ENCODE measurements around the gene MACROD1. TPM values are rescaled to one million over a fixed set of nuclear protein-coding genes. Genes with fewer than 3 reads are reported as not detected.

The MACROD1 gene
- total RNA-seq, 2 experiments from 2014 or later, result 6.0 to 6.3 TPM

GRCh38 chr11:64118876-64119665 lies 46.8 kb downstream of the MACROD1 start:
- Histone ChIP-seq H3K9me3 (ENCODE audit: control insufficient read depth in 1 of 2, insufficient read depth in 1 of 2, low read length in 2 of 2) (peaks cover 0 to 14% of the 10 kb centered on the region in 2 experiments), H3K36me3 (ENCODE audit: insufficient read depth, low read length) (no peaks in the 10 kb centered on the region), H3K27ac (ENCODE audit: low read depth in 1 of 2, low read length in 2 of 2) (no peak overlapping the region), H3K4me3 (ENCODE audit: low read length) (no peak overlapping the region), H3K27me3 (ENCODE audit: control insufficient read depth in 1 of 2, insufficient read depth in 2 of 2, low read length in 2 of 2) (no peaks in the 10 kb centered on the region), H3K4me1 (ENCODE audit: insufficient read depth, low read length) (no peaks in the 10 kb centered on the region)
- H3K27ac Mint-ChIP-seq, result no peak overlapping the region
- DNase-seq (no peak), ATAC-seq (ENCODE audit: poor library complexity) (no peak)
- intact Hi-C loops (cut with DNase I, micrococcal nuclease), result no loop called here
- TF ChIP-seq, protein P1, sequence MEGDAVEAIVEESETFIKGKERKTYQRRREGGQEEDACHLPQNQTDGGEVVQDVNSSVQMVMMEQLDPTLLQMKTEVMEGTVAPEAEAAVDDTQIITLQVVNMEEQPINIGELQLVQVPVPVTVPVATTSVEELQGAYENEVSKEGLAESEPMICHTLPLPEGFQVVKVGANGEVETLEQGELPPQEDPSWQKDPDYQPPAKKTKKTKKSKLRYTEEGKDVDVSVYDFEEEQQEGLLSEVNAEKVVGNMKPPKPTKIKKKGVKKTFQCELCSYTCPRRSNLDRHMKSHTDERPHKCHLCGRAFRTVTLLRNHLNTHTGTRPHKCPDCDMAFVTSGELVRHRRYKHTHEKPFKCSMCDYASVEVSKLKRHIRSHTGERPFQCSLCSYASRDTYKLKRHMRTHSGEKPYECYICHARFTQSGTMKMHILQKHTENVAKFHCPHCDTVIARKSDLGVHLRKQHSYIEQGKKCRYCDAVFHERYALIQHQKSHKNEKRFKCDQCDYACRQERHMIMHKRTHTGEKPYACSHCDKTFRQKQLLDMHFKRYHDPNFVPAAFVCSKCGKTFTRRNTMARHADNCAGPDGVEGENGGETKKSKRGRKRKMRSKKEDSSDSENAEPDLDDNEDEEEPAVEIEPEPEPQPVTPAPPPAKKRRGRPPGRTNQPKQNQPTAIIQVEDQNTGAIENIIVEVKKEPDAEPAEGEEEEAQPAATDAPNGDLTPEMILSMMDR (IDR thresholded peaks at IDR 0.05), result no peak
- H3K36me3 Mint-ChIP-seq (ENCODE audit: low read depth), result no peaks in the 10 kb centered on the region
- no peaks in the 10 kb centered on the region for H3K27me3 Mint-ChIP-seq
- H3K4me1 Mint-ChIP-seq (ENCODE audit: low read depth), result no peaks in the 10 kb centered on the region
- no peaks in the 10 kb centered on the region for H3K9me3 Mint-ChIP-seq
- H3K4me3 Mint-ChIP-seq, result no peak overlapping the region
- POLR2A ChIA-PET, result no interaction called here
- CTCF ChIA-PET, result interaction anchor here (0.6 kb wide), 1 partner anchor 51 kb away, joined by 3 read pairs; no protein-coding TSS in a partner anchor

GRCh38 chr11:64117763-64118459 lies 48.0 kb downstream of the MACROD1 start:
- Histone ChIP-seq H3K27ac (ENCODE audit: low read depth in 1 of 2, low read length in 2 of 2) (no peak overlapping the region), H3K4me1 (ENCODE audit: insufficient read depth, low read length) (no peaks in the 10 kb centered on the region), H3K9me3 (ENCODE audit: control insufficient read depth in 1 of 2, insufficient read depth in 1 of 2, low read length in 2 of 2) (peaks cover 0 to 14% of the 10 kb centered on the region in 2 experiments), H3K4me3 (ENCODE audit: low read length) (no peak overlapping the region), H3K36me3 (ENCODE audit: insufficient read depth, low read length) (no peaks in the 10 kb centered on the region), H3K27me3 (ENCODE audit: control insufficient read depth in 1 of 2, insufficient read depth in 2 of 2, low read length in 2 of 2) (no peaks in the 10 kb centered on the region)
- no peaks in the 10 kb centered on the region for H3K9me3 Mint-ChIP-seq
- H3K27ac Mint-ChIP-seq, result no peak overlapping the region
- no peak overlapping the region for H3K4me3 Mint-ChIP-seq
- H3K27me3 Mint-ChIP-seq, result no peaks in the 10 kb centered on the region
- ChIA-PET CTCF (no interaction called here), POLR2A (no interaction called here)
- no peak for DNase-seq
- intact Hi-C loops (cut with DNase I, micrococcal nuclease), result no loop called here
- no peaks in the 10 kb centered on the region for H3K4me1 Mint-ChIP-seq (ENCODE audit: low read depth)
- no peaks in the 10 kb centered on the region for H3K36me3 Mint-ChIP-seq (ENCODE audit: low read depth)
- ATAC-seq (ENCODE audit: poor library complexity), result no peak
- TF ChIP-seq, protein P1 (IDR thresholded peaks at IDR 0.05), result no peak

DNA sequence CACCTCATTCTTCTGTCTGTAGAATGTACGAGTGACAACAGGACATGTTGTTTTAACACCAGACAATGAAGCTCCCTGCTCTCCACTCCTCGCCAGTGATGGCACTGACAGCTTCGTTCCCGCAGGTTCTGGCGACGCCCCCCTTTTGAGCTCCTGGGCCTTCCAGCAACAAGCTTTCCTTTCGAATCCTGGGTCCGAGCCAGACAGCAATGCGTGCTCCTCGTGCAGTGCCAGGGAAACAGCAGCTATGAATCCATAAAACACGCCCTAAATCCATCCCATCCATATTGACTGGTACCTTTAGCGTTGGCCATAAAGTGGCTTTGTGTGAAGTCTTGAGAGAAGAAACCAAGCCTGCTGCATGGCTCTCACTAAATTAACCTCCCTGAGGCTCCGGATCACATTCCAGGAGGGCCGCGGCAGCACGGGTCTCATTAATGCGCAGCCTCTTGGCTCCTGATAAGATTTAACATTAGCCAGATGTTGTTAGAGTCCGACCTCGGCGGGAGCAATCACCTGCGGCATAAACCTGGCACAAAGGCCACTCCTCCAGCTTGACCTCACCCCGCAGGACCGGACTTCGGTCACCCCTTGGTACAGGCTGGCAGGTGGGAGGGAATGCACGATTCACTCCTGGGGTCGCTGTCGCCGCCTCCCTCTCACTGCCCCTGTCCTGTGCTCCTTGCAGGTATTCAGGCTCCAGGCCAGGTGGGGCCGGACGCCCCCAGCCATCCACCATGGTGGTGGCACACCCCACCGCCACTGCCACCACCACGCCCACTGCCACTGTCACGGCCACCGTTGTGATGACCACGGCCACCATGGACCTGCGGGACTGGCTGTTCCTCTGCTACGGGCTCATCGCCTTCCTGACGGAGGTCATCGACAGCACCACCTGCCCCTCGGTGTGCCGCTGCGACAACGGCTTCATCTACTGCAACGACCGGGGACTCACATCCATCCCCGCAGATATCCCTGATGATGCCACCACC lies 50.1 kb downstream of the MACROD1 start:
- H3K36me3 Mint-ChIP-seq (ENCODE audit: low read depth), result no peaks in the 10 kb centered on the region
- DNase-seq (no peak), ATAC-seq (ENCODE audit: poor library complexity) (no peak)
- Histone ChIP-seq H3K9me3 (ENCODE audit: control insufficient read depth in 1 of 2, insufficient read depth in 1 of 2, low read length in 2 of 2) (peaks cover 0 to 14% of the 10 kb centered on the region in 2 experiments), H3K27me3 (ENCODE audit: control insufficient read depth in 1 of 2, insufficient read depth in 2 of 2, low read length in 2 of 2) (no peaks in the 10 kb centered on the region), H3K4me3 (ENCODE audit: low read length) (no peak overlapping the region), H3K4me1 (ENCODE audit: insufficient read depth, low read length) (no peaks in the 10 kb centered on the region), H3K36me3 (ENCODE audit: insufficient read depth, low read length) (no peaks in the 10 kb centered on the region), H3K27ac (ENCODE audit: low read depth in 1 of 2, low read length in 2 of 2) (no peak overlapping the region)
- H3K4me1 Mint-ChIP-seq (ENCODE audit: low read depth), result no peaks in the 10 kb centered on the region
- no peak overlapping the region for H3K4me3 Mint-ChIP-seq
- no peak overlapping the region for H3K27ac Mint-ChIP-seq
- ChIA-PET CTCF (no interaction called here), POLR2A (no interaction called here)
- TF ChIP-seq, protein P1 (IDR thresholded peaks at IDR 0.05), result no peak
- no peaks in the 10 kb centered on the region for H3K9me3 Mint-ChIP-seq
- H3K27me3 Mint-ChIP-seq, result no peaks in the 10 kb centered on the region
- intact Hi-C loops (cut with DNase I, micrococcal nuclease), result no loop called here
